PFSK-1 (cell line): ENCODE data around the gene GABRA1.

Experiments used
- FOXP2 ChIP-seq: optimal IDR thresholded peaks from 2 replicates; pipeline ENCODE3; 2011; ENCODE audit warnings: borderline replicate concordance, control low read depth, inconsistent platforms; ENCODE audit not compliant: insufficient read depth; ENCODE audit errors: extremely low read length, extremely low read depth
- POLR2AphosphoS5 ChIP-seq: IDR thresholded peaks from 2 replicates; pipeline ENCODE4 v1.6.1; 2012; ENCODE audit warnings: low read depth, mild to moderate bottlenecking, control low read depth, low read length, moderate library complexity
- SIN3A ChIP-seq: IDR thresholded peaks from 2 replicates; pipeline ENCODE4 v1.6.1; 2012; ENCODE audit warnings: mild to moderate bottlenecking, low read length, moderate library complexity, borderline replicate concordance; ENCODE audit not compliant: insufficient read depth
- TAF1 ChIP-seq: IDR thresholded peaks from 2 replicates; pipeline ENCODE4 v1.6.1; 2012; ENCODE audit warnings: low read length, control low read depth, borderline replicate concordance; ENCODE audit not compliant: insufficient read depth
- TF ChIP-seq, protein P1 (sequence below), 2 experiments: IDR thresholded peaks; 2 replicates each; pipeline versions ENCODE4 v1.6.1 to v1.8.0; 2011 to 2012; ENCODE audit warnings: low read depth in 2 of 2, low read length in 2 of 2, control low read depth in 1 of 2, inconsistent platforms in 1 of 2, mild to moderate bottlenecking in 1 of 2, moderate library complexity in 1 of 2; ENCODE audit not compliant: insufficient read depth in 1 of 2

DNA sequence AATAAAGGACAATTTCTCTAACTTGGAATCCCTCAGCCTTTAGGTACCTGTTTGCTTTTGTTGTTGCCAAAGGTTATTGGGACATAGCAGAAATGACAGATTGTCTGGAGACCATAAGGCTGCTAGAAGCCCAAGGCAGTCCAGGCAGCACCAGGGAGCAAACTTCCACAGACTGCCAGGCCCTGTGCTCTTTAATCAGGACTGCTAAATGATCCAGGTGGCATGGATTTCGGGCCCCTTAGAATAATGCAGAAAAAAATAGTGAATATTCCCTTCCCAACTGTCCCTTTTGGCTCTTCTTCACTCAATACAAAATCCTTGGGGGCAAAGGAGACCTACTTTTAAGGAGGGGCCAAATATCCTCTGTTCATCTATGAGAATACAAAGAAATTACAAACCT is 73.9 kb downstream of the GABRA1 start:
- TF ChIP-seq TAF1 (no peak), POLR2AphosphoS5 (no peak), SIN3A (no peak), FOXP2 (no peak)
- TF ChIP-seq, protein P1, sequence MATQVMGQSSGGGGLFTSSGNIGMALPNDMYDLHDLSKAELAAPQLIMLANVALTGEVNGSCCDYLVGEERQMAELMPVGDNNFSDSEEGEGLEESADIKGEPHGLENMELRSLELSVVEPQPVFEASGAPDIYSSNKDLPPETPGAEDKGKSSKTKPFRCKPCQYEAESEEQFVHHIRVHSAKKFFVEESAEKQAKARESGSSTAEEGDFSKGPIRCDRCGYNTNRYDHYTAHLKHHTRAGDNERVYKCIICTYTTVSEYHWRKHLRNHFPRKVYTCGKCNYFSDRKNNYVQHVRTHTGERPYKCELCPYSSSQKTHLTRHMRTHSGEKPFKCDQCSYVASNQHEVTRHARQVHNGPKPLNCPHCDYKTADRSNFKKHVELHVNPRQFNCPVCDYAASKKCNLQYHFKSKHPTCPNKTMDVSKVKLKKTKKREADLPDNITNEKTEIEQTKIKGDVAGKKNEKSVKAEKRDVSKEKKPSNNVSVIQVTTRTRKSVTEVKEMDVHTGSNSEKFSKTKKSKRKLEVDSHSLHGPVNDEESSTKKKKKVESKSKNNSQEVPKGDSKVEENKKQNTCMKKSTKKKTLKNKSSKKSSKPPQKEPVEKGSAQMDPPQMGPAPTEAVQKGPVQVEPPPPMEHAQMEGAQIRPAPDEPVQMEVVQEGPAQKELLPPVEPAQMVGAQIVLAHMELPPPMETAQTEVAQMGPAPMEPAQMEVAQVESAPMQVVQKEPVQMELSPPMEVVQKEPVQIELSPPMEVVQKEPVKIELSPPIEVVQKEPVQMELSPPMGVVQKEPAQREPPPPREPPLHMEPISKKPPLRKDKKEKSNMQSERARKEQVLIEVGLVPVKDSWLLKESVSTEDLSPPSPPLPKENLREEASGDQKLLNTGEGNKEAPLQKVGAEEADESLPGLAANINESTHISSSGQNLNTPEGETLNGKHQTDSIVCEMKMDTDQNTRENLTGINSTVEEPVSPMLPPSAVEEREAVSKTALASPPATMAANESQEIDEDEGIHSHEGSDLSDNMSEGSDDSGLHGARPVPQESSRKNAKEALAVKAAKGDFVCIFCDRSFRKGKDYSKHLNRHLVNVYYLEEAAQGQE (IDR thresholded peaks at IDR 0.05; ENCODE audit: insufficient read depth in 1 of 2, low read depth in 2 of 2, low read length in 2 of 2): no peak
